ENCODE measurements around the gene RSAD1. TPM values are rescaled to one million over a fixed set of nuclear protein-coding genes. Genes with fewer than 3 reads are reported as not detected.

Gene RSAD1
- total RNA-seq, 4 donors from 2014 or later = 10.7 to 26.3 (median 21.3) TPM

DNA sequence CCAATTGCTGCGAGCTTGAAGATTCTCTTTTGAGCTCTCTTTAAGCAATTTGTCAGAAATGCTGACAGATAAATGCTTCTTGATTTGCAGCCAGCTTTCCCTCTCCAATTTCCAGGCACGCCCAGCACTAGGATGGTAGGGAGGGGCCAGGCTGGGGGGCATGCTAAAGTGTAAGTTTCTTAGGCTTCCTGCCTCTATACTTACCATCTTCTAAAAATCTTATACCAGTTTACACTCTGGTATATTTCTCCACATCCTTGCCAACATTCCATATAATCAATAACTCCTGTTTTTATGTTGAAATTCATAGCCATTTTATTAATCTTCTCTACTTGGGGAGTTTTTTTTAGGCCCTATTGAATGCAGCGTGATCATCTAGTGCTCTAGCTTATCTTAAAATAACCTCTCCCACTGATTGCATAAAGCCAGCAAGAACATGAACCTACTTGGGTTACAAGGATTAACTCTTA, 35.1 kb upstream of the RSAD1 start:
- WGBS, 2 donors (ENCODE audit: low coverage in 1 of 2) = 7% methylated on average over 3 of the region's 3 CpGs

DNA sequence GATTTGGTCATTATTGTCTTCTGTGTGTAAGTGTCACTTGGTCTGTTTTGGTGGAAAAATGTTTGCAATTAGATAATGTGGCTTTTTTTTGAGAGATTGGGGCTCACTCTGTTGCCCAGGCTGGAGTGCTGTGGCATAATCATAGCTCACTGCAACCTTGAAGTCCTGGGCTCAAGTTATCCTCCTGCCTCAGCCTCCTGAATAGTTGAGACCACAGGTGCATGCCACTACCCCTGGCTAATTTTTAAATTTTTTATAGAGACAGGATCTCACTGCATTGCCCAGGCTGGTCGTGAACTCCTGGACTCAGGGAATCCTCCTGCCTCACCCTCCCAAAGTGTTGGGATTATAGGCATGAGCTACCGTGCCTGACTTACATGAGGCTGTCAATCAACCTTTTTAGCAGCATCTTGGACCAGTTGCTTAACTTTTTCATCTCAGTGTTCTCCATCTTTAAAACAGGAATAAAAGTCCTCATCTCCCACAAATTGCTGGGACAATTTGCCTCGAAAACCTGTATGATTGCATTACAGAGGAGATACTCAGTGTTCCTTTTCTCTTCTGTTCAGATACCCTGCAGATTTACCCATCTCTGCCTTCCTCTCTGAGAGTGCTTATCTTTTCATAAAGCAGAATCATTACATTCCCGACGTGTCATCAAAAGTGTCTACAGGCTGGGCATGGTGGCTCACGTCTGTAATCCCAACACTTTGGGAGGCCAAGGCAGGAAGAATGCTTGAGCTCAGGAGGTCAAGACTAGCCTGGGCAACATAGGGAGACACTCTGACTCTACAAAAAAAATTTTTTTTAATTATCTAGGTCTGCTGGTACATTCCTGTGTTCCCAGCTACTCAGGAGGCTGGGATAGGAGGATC, 33.6 kb upstream of the RSAD1 start:
- Histone ChIP-seq H3K4me1 (peaks cover 0 to 11% (median 0%) of the 10 kb centered on the region in 3 donors), H3K36me3 (peaks cover 0 to 6% of the 10 kb centered on the region in 2 donors), H3K9me3 (no peaks in the 10 kb centered on the region), H3K4me3 (no peak overlapping the region), H3K27ac (no peak overlapping the region), H3K27me3 (no peaks in the 10 kb centered on the region)
- no peak for ATAC-seq
- WGBS, 2 donors (ENCODE audit: low coverage in 1 of 2) = 82 to 100% methylated on average over 4 to 6 of the region's 6 CpGs
- TF ChIP-seq, protein P1, sequence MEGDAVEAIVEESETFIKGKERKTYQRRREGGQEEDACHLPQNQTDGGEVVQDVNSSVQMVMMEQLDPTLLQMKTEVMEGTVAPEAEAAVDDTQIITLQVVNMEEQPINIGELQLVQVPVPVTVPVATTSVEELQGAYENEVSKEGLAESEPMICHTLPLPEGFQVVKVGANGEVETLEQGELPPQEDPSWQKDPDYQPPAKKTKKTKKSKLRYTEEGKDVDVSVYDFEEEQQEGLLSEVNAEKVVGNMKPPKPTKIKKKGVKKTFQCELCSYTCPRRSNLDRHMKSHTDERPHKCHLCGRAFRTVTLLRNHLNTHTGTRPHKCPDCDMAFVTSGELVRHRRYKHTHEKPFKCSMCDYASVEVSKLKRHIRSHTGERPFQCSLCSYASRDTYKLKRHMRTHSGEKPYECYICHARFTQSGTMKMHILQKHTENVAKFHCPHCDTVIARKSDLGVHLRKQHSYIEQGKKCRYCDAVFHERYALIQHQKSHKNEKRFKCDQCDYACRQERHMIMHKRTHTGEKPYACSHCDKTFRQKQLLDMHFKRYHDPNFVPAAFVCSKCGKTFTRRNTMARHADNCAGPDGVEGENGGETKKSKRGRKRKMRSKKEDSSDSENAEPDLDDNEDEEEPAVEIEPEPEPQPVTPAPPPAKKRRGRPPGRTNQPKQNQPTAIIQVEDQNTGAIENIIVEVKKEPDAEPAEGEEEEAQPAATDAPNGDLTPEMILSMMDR (IDR thresholded peaks at IDR 0.05) = no peak
- no peak for TF ChIP-seq EP300 (IDR thresholded peaks at IDR 0.05)
- no peak for TF ChIP-seq POLR2AphosphoS5 (IDR thresholded peaks at IDR 0.05)
- TF ChIP-seq POLR2A (IDR thresholded peaks at IDR 0.05) = no peak

More for the DNA sequence above, 35.1 kb upstream of the RSAD1 start:
- no peak for ATAC-seq
- Histone ChIP-seq H3K4me3 (no peak overlapping the region), H3K27ac (no peak overlapping the region), H3K27me3 (no peaks in the 10 kb centered on the region), H3K9me3 (no peaks in the 10 kb centered on the region), H3K4me1 (peaks cover 0 to 11% (median 0%) of the 10 kb centered on the region in 3 donors), H3K36me3 (peaks cover 0 to 6% of the 10 kb centered on the region in 2 donors)
- TF ChIP-seq POLR2A (IDR thresholded peaks at IDR 0.05) (no peak), POLR2AphosphoS5 (IDR thresholded peaks at IDR 0.05) (no peak), EP300 (IDR thresholded peaks at IDR 0.05) (no peak)
- TF ChIP-seq, protein P1 (IDR thresholded peaks at IDR 0.05) = no peak

DNA sequence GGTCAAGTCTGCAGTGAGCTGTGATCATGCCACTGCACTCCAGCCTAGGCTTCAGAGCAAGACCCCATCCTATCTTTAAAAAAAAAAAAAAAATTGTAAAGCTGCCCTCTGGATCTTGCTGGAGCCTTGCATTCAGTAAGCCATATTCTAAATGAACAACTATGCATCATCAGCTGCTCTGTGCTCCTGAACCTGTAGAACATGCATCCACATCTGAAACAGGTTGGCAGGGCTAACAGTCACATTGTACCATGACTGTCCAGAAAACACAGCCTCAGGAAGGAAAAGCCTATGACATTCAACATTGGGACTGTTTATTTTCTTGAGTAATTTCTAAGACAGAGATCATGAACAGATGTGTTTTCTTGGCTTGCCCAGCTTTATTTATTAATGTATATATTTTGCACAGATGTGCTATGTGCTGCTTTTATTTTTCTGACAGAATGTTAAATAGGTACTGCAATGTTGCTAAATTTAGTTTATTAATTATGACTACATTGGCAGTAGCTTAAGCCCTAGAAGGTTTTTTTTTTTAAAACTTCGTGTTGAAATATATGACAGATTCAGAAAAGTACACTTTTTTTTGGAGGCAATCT, 32.8 kb upstream of the RSAD1 start:
- H3K27ac ChIP-seq = no peak overlapping the region
- no peak overlapping the region for H3K4me3 ChIP-seq
- no peaks in the 10 kb centered on the region for H3K27me3 ChIP-seq
- 28 to 33% methylated on average over 1 of the region's 1 CpG for WGBS, 2 donors (ENCODE audit: low coverage in 1 of 2)
- peaks cover 0 to 2% of the 10 kb centered on the region in 2 donors for H3K36me3 ChIP-seq
- H3K9me3 ChIP-seq = no peaks in the 10 kb centered on the region
- no peak for TF ChIP-seq POLR2A (IDR thresholded peaks at IDR 0.05)
- TF ChIP-seq EP300 (IDR thresholded peaks at IDR 0.05) = no peak
- no peak for ATAC-seq
- H3K4me1 ChIP-seq = peaks cover 0 to 11% (median 0%) of the 10 kb centered on the region in 3 donors

DNA sequence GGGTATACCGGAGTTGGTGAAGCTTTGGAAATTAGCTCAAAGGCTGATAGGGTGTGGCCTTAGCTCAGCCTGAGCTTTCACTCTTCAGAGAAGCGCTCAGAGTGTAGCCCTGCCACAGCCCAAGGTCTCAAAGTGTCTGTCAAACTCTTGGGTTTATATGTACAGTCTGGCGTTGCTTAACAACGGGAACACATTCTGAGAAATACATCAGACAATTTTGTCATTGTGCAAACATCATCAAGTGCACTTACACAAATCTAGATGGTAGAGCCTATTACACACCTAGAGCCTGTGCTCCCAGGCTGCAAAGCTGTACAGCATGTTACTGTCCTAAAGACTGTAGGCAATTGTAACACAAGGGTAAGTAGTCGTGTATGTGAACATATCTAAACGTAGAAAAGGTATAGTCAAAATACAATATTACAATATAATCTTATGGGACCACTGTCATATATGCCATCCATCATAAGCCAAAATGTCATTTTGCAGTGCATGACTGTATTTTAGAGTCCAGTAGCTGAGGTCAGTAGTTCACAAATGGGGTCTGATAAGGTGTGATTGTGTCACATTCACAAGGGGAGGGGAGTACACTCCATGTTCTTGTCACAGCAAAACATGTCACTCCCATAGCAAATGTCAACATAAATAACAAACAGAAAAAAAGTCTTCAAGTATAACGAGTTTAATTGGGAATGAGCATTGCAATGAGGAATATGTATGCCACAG, 30.6 kb upstream of the RSAD1 start:
- TF ChIP-seq POLR2AphosphoS5 (IDR thresholded peaks at IDR 0.05) (no peak), EP300 (IDR thresholded peaks at IDR 0.05) (no peak), POLR2A (IDR thresholded peaks at IDR 0.05) (no peak)
- TF ChIP-seq, protein P1 (IDR thresholded peaks at IDR 0.05) = no peak
- H3K36me3 ChIP-seq = no peaks in the 10 kb centered on the region
- H3K4me1 ChIP-seq = peaks cover 0 to 9% (median 0%) of the 10 kb centered on the region in 3 donors
- WGBS, 2 donors (ENCODE audit: low coverage in 1 of 2) = 82 to 88% methylated on average over 6 to 7 of the region's 7 CpGs
- no peak overlapping the region for H3K4me3 ChIP-seq
- H3K9me3 ChIP-seq = no peaks in the 10 kb centered on the region
- no peak overlapping the region for H3K27ac ChIP-seq
- ATAC-seq = no peak
- no peaks in the 10 kb centered on the region for H3K27me3 ChIP-seq

DNA sequence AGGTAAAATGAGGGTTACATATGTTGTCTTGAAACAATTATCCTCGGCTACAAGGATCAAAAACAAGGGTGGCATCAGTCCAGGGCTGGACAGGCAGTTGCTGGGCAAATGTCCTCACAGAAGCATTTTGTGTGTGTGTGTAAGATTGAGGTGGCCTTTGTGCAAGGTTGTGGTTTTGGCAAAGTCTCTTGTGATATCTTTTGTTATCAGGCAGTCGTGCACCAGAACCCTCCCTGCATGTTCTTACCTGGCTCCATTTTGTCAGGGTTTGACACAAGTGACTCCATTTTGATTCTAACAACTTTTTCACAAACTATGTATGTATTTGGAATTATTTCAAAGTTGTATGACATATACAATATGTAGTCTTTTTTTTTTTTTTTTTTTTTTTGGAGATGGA, 30.0 kb upstream of the RSAD1 start:
- ATAC-seq = no peak
- H3K4me1 ChIP-seq = peaks cover 0 to 3% (median 0%) of the 10 kb centered on the region in 3 donors
- no peak overlapping the region for H3K27ac ChIP-seq
- H3K36me3 ChIP-seq = no peaks in the 10 kb centered on the region
- TF ChIP-seq, protein P1 (IDR thresholded peaks at IDR 0.05) = no peak
- TF ChIP-seq EP300 (IDR thresholded peaks at IDR 0.05) (no peak), POLR2AphosphoS5 (IDR thresholded peaks at IDR 0.05) (no peak), POLR2A (IDR thresholded peaks at IDR 0.05) (no peak)
- H3K9me3 ChIP-seq = no peaks in the 10 kb centered on the region
- H3K27me3 ChIP-seq = no peaks in the 10 kb centered on the region
- no peak overlapping the region for H3K4me3 ChIP-seq
- 89 to 93% methylated on average over 1 to 2 of the region's 2 CpGs for WGBS, 2 donors (ENCODE audit: low coverage in 1 of 2)

All from gastroesophageal sphincter (tissue), 4 donors.